Fibroblast of the conjunctiva (primary cell): ENCODE results near the gene FOXP1.

Source experiments
- DNase-seq: peaks from one replicate; pipeline ENCODE4 v3.0.0-alpha.2; 2010; ENCODE audit warnings: low read depth

Gene FOXP1

GRCh38 chr3:71240034-71240433 lies 343.5 kb downstream of the FOXP1 start:
- no peak for DNase-seq

GRCh38 chr3:71238355-71238757 lies 345.2 kb downstream of the FOXP1 start:
- no peak for DNase-seq

DNA sequence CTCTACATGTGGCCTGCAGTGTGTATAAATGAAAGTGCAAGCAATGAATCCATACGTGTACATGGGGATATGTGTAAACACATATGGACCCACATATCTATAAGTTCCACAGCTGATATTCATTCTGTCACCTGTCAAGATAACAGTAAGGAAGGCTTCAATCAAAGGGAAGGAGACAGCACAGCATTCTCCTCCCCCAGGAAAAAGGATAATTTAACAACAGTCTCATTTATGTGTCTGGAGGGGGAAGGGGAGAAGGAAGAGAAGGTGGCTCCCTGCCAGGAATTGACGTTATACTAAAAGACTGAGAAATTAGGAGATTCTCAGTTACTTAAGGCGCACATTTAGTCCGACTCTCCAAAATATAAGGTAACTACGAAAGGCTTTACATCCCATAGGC lies 345.9 kb downstream of the FOXP1 start:
- DNase-seq, result no peak

GRCh38 chr3:71235846-71236245 lies 347.7 kb downstream of the FOXP1 start:
- DNase-seq, result no peak

- DNase-seq, result no peak
These were observed 350.6 kb downstream of the FOXP1 start for GRCh38 chr3:71232895-71233294.

- no peak for DNase-seq
These were observed 351.3 kb downstream of the FOXP1 start for GRCh38 chr3:71232175-71232679.

DNA sequence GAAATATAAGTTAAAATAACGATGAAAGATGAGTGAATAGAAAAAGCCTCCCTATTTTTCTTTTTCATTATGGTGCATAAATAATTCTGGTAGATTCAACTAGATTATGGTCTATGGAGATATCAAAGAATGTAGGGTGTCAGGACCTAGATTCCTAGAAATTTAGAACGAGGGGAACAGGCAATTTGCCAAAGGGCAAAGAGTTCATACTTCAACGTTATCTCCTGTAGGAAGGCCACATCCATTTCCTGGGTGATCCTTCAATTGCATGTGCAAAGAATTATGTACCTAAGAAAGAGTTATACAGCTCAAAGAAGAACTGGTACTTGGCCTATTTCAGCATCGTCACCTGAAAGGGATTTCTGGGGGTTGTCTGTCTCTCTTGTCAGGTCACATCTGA lies 351.8 kb downstream of the FOXP1 start:
- DNase-seq, result no peak

DNA sequence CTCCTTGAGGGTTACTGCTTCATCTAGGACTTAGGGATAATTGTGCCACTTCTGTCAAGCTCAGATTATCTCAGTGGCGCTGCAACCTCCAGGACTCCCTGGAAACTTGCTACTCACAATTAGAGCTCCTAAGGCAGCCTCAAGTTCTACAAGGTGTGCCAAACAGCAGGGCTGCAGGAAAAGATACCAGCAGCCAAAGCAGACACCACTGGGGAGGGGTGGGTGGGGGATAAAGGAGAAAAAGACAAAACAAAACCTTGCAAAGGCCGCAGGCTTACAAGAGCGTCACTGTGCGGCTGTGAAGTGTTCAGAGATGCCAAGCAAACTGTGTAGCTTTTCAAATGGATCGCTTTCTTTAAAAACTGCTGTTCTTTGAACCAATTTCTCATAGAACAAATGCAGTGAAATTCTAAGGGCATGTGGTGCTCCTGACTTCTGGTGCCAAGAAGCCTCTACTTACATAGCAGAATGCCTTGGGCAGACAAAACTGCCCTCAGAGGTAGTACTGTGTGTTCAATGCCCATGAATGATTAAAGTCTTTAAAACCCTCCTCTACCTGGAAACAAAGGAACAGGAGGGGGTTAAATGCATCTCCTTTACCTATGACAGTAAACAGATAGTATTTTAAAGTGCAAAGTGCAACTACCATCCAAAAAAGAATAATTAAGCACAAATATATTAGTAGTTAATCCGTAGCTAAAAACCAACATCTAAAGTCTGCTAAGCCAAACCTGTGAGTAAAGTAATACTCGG lies 353.4 kb downstream of the FOXP1 start:
- DNase-seq, result no peak

DNA sequence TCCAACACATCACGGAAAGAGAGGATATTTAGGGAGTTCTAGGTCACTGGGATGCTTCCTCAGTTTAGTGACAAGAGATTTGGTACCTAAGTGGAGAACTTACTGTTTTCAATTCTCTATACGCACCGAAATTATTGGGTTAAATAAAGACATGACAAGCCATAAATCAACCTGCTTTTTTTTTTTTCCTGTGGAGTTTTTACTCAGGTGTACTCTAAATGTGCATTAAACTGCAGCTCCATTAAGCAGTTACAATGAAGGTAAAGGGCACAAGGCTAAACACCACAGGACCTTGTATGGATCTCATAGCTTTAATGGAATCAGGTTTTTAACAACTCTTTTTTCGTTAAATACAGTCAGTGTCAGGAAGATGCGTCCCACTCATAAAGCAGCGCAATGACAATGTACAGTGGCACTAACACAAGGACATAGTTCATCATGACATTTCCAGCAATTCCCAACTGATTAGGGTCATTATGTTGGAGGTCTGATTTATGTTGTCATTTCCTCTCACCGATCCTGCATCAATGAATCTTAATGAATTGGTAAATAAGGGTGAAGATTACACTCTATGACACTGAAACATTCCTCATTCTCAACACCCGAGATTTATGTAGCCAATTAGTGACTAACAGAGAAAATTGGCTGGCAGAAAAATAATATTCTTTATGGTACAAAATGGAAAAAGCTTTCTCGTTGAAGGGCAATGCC lies 355.2 kb downstream of the FOXP1 start:
- no peak for DNase-seq

DNA sequence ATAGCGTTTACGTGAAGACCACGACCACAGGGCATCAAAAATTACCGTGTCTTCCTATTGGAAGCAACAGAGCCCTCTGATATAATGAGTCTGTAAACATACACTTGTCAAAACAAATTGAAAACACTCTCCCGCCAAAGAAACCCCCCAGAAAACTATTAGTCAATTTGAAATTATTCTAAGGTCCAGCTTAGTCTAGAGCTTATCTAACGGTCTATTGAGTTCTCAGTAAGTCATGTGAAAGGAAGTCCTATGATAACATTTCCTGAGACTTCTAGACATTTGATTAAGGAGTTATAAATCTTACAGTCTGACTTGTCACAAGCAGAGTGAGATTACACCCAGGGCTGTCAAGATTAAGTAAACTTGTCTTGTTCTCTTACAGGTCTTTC lies 356.3 kb downstream of the FOXP1 start:
- DNase-seq, result no peak

GRCh38 chr3:71226565-71227269 lies 356.8 kb downstream of the FOXP1 start:
- no peak for DNase-seq

DNA sequence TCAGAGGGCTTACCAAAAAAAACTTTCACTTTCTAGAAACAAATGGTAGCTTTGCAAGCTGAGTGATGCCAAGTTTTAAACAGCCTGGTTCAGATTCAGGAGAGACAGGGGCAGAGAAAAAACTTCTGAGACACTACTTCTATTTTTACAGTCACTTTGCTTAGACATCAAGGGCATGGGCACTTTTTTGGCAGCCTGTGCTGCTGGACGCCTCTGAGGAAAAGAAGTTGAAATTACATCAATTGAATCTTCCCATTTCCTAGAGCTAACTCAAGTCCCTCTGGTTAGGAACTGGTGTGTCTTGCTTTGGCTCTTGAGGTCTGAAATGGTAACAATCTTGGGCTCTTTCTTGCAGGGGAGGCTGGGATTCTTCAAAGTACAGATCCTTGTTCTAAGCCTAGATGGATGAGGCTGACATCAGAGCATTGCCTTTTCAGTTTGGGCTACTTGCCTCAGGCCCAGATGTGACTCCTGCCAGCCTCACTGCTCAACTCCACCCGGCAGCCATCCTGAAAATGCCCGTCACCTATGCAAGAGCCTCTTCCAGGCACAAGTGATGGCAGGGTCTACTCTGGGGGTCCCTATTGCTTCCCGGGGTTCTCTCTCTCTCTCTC lies 357.5 kb downstream of the FOXP1 start:
- no peak for DNase-seq

- DNase-seq, result no peak
These were observed 358.4 kb downstream of the FOXP1 start for GRCh38 chr3:71225002-71225684.

- DNase-seq, result no peak
These were observed 363.5 kb downstream of the FOXP1 start for GRCh38 chr3:71219744-71220638.

- DNase-seq, result no peak
These were observed 365.0 kb downstream of the FOXP1 start for GRCh38 chr3:71218508-71218907.

- DNase-seq, result no peak
These were observed 365.8 kb downstream of the FOXP1 start for GRCh38 chr3:71217640-71218222.

GRCh38 chr3:71215351-71215750 lies 368.2 kb downstream of the FOXP1 start:
- DNase-seq, result no peak

GRCh38 chr3:71214797-71215196 lies 368.7 kb downstream of the FOXP1 start:
- DNase-seq, result no peak

DNA sequence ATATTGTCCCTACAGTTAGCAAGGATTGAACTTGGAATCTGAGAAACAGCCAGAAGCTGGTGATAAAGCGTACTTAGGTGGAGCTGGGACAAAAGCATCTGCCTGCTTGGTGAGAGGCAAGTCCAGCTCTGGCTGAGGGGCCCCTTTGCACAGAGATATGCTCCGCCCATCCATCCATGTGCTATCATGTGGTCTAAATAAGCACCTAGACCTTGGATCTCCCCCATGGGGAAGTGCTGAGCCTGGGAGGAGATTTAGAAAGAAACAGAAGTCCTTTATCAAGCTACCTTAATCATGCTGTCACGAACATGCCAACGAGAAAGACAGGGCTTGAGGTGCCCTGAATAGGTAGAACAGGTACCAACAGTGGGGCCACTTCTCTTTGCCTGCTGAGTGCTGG lies 369.5 kb downstream of the FOXP1 start:
- no peak for DNase-seq

- DNase-seq, result no peak
These were observed 372.4 kb downstream of the FOXP1 start for GRCh38 chr3:71211083-71211482.
